Measurements from ENCODE around the gene VEGFA.

VEGFA gene

DNA sequence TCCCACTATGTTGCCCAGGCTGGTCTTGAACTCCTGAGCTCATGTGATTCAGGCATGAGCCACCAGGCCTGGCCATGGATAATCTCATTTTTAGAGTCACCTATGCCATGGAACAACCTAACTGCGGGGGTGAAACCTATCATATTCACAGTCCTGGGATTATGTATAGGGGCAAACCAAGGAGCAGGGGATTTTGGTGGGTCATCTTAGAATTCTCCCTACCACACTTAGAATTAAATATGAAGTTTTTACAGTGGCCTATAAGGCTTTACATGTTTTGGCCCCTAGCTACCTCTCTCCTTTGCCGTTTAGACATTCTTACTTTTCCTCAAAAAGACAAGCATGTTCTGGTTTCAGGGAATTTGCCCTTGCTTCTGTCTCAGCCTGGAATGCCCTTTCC, 20.6 kb upstream of the VEGFA start:
- H3K36me3 ChIP-seq (ENCODE audit: insufficient read depth, insufficient read length, low read length), result no peaks in the 10 kb centered on the region
- H3K4me3 ChIP-seq (ENCODE audit: insufficient read length, low read depth), result no peak overlapping the region
- H3K9ac ChIP-seq (ENCODE audit: insufficient read length, low read depth), result no peak overlapping the region
- no peaks in the 10 kb centered on the region for H3K9me3 ChIP-seq (ENCODE audit: insufficient read depth, low read length)
- TF ChIP-seq ZNF274 (IDR thresholded peaks at IDR 0.05; ENCODE audit: low read depth, low read length) (no peak), YY1 (IDR thresholded peaks at IDR 0.05; ENCODE audit: insufficient read depth, insufficient read length) (no peak), SUZ12 (IDR thresholded peaks at IDR 0.05; ENCODE audit: extremely low read depth, insufficient read depth, insufficient read length) (no peak)
- H3K4me1 ChIP-seq (ENCODE audit: insufficient read depth, insufficient read length), result peaks cover 10% of the 10 kb centered on the region
- no peaks in the 10 kb centered on the region for H3K27me3 ChIP-seq (ENCODE audit: insufficient read depth, insufficient read length)
- DNase-seq (ENCODE audit: low read depth, low spot score), result no peak

DNA sequence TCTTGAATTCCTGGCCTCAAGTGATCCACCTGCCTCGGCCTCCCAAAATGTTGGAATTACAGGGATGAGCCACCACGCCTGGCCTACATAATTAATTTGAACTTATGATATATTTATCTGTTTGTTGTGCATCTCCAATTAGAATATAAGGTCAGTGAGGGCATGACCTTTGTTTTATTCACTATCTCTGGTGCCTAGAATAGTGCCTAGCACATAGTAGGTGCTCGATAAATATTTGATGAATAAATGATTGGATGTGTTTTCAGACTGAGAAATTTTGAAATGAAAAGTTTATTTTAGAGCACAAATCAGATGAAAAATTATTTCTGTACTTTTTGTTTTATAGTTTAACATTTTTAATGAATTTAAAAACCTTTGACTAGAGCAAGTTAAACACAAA, 19.4 kb upstream of the VEGFA start:
- Histone ChIP-seq H3K4me3 (ENCODE audit: insufficient read length, low read depth) (no peak overlapping the region), H3K27me3 (ENCODE audit: insufficient read depth, insufficient read length) (no peaks in the 10 kb centered on the region), H3K36me3 (ENCODE audit: insufficient read depth, insufficient read length, low read length) (no peaks in the 10 kb centered on the region), H3K9ac (ENCODE audit: insufficient read length, low read depth) (no peak overlapping the region), H3K9me3 (ENCODE audit: insufficient read depth, low read length) (no peaks in the 10 kb centered on the region), H3K4me1 (ENCODE audit: insufficient read depth, insufficient read length) (peaks cover 4% of the 10 kb centered on the region)
- no peak for TF ChIP-seq ZNF274 (IDR thresholded peaks at IDR 0.05; ENCODE audit: low read depth, low read length)
- TF ChIP-seq SUZ12 (IDR thresholded peaks at IDR 0.05; ENCODE audit: extremely low read depth, insufficient read depth, insufficient read length), result no peak
- no peak for TF ChIP-seq YY1 (IDR thresholded peaks at IDR 0.05; ENCODE audit: insufficient read depth, insufficient read length)
- DNase-seq (ENCODE audit: low read depth, low spot score), result no peak

DNA sequence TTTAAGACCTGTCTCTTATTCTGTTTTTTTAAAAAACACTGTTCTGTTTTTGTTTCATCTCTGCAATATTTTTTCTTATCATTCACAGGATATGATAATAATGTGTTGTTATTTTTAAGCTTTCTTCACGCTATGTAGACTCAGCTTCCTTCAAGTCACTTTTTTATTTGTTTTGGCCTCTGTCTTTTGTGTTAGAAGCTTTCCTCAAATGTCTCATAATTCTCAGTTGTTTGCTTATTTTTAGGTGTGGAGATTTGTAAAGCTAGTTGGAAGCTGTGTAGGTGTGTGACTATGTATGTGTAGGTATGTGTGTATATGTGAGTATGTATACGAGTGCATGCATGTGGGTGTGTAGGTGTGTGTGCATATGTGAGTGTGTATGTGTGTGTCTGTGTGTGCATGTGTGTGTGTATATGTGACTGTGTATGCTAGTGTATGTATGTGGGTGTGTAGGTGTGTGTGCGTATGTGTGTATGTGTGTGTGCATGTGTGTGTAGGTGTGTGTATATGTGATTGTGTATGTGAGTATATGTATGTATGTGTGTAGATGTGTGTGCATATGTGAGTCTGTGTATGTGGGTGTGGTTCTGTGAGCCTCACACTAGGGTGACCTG, 16.3 kb upstream of the VEGFA start:
- no peaks in the 10 kb centered on the region for H3K27me3 ChIP-seq (ENCODE audit: insufficient read depth, insufficient read length)
- TF ChIP-seq ZNF274 (IDR thresholded peaks at IDR 0.05; ENCODE audit: low read depth, low read length) (no peak), YY1 (IDR thresholded peaks at IDR 0.05; ENCODE audit: insufficient read depth, insufficient read length) (no peak), SUZ12 (IDR thresholded peaks at IDR 0.05; ENCODE audit: extremely low read depth, insufficient read depth, insufficient read length) (no peak)
- no peak overlapping the region for H3K4me3 ChIP-seq (ENCODE audit: insufficient read length, low read depth)
- no peak overlapping the region for H3K9ac ChIP-seq (ENCODE audit: insufficient read length, low read depth)
- no peaks in the 10 kb centered on the region for H3K9me3 ChIP-seq (ENCODE audit: insufficient read depth, low read length)
- peaks cover 5% of the 10 kb centered on the region for H3K4me1 ChIP-seq (ENCODE audit: insufficient read depth, insufficient read length)
- DNase-seq (ENCODE audit: low read depth, low spot score), result no peak
- H3K36me3 ChIP-seq (ENCODE audit: insufficient read depth, insufficient read length, low read length), result no peaks in the 10 kb centered on the region

DNA sequence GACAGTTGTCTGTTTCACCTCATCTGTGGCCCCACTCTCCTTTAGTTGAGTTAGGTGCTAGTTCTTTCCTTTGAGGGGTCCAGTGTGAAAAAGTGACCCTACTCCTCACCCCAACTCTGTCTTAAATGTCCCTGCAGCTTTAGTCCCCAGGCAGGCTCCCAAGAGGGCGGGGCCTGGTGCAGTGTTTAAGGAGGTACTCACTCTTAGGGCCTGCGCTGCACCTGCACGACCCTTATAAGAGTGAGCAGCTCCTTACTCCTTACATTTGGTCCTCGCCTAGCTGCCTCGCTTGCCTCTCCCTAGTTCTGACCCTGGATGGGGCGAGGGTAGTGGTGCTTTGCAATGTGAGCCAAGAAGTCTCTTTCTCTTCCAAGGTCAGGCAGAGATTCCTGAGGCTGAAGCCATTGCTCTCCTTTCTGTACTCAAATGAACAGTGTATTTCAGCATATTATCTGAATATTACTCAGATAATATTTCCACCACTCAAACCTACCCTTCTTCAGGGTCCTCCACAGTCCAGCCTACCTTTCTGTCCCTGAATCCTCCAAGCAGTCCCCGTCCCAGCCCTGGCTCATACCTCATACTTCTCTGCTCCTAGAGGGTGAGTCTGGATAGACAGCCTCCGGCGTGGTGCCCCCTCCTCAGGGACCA, 11.9 kb upstream of the VEGFA start:
- TF ChIP-seq SUZ12 (IDR thresholded peaks at IDR 0.05; ENCODE audit: extremely low read depth, insufficient read depth, insufficient read length), result no peak
- no peak for TF ChIP-seq ZNF274 (IDR thresholded peaks at IDR 0.05; ENCODE audit: low read depth, low read length)
- TF ChIP-seq YY1 (IDR thresholded peaks at IDR 0.05; ENCODE audit: insufficient read depth, insufficient read length), result no peak
- H3K36me3 ChIP-seq (ENCODE audit: insufficient read depth, insufficient read length, low read length), result no peaks in the 10 kb centered on the region
- H3K4me1 ChIP-seq (ENCODE audit: insufficient read depth, insufficient read length), result peaks cover 15% of the 10 kb centered on the region
- no peaks in the 10 kb centered on the region for H3K9me3 ChIP-seq (ENCODE audit: insufficient read depth, low read length)
- H3K27me3 ChIP-seq (ENCODE audit: insufficient read depth, insufficient read length), result no peaks in the 10 kb centered on the region
- H3K4me3 ChIP-seq (ENCODE audit: insufficient read length, low read depth), result no peak overlapping the region
- H3K9ac ChIP-seq (ENCODE audit: insufficient read length, low read depth), result no peak overlapping the region
- no peak for DNase-seq (ENCODE audit: low read depth, low spot score)

- no peak overlapping the region for H3K9ac ChIP-seq (ENCODE audit: insufficient read length, low read depth)
- no peak overlapping the region for H3K4me3 ChIP-seq (ENCODE audit: insufficient read length, low read depth)
- no peaks in the 10 kb centered on the region for H3K27me3 ChIP-seq (ENCODE audit: insufficient read depth, insufficient read length)
- no peaks in the 10 kb centered on the region for H3K9me3 ChIP-seq (ENCODE audit: insufficient read depth, low read length)
- H3K36me3 ChIP-seq (ENCODE audit: insufficient read depth, insufficient read length, low read length), result no peaks in the 10 kb centered on the region
- no peak for DNase-seq (ENCODE audit: low read depth, low spot score)
- H3K4me1 ChIP-seq (ENCODE audit: insufficient read depth, insufficient read length), result peaks cover 15% of the 10 kb centered on the region
- no peak for TF ChIP-seq ZNF274 (IDR thresholded peaks at IDR 0.05; ENCODE audit: low read depth, low read length)
- no peak for TF ChIP-seq SUZ12 (IDR thresholded peaks at IDR 0.05; ENCODE audit: extremely low read depth, insufficient read depth, insufficient read length)
- no peak for TF ChIP-seq YY1 (IDR thresholded peaks at IDR 0.05; ENCODE audit: insufficient read depth, insufficient read length)
These were observed 11.4 kb upstream of the VEGFA start for GRCh38 chr6:43758617-43759050.

- H3K36me3 ChIP-seq (ENCODE audit: insufficient read depth, insufficient read length, low read length), result no peaks in the 10 kb centered on the region
- no peak overlapping the region for H3K9ac ChIP-seq (ENCODE audit: insufficient read length, low read depth)
- no peaks in the 10 kb centered on the region for H3K27me3 ChIP-seq (ENCODE audit: insufficient read depth, insufficient read length)
- H3K4me1 ChIP-seq (ENCODE audit: insufficient read depth, insufficient read length), result peaks cover 15% of the 10 kb centered on the region
- TF ChIP-seq YY1 (IDR thresholded peaks at IDR 0.05; ENCODE audit: insufficient read depth, insufficient read length), result no peak
- no peak for TF ChIP-seq ZNF274 (IDR thresholded peaks at IDR 0.05; ENCODE audit: low read depth, low read length)
- no peak for TF ChIP-seq SUZ12 (IDR thresholded peaks at IDR 0.05; ENCODE audit: extremely low read depth, insufficient read depth, insufficient read length)
- DNase-seq (ENCODE audit: low read depth, low spot score), result no peak
- no peak overlapping the region for H3K4me3 ChIP-seq (ENCODE audit: insufficient read length, low read depth)
- H3K9me3 ChIP-seq (ENCODE audit: insufficient read depth, low read length), result no peaks in the 10 kb centered on the region
These were observed 10.7 kb upstream of the VEGFA start for GRCh38 chr6:43759136-43759906.

GRCh38 chr6:43759907-43760206, 10.2 kb upstream of the VEGFA start:
- no peak overlapping the region for H3K4me3 ChIP-seq (ENCODE audit: insufficient read length, low read depth)
- H3K9ac ChIP-seq (ENCODE audit: insufficient read length, low read depth), result no peak overlapping the region
- H3K4me1 ChIP-seq (ENCODE audit: insufficient read depth, insufficient read length), result peaks cover 15% of the 10 kb centered on the region
- H3K9me3 ChIP-seq (ENCODE audit: insufficient read depth, low read length), result no peaks in the 10 kb centered on the region
- TF ChIP-seq ZNF274 (IDR thresholded peaks at IDR 0.05; ENCODE audit: low read depth, low read length), result no peak
- TF ChIP-seq YY1 (IDR thresholded peaks at IDR 0.05; ENCODE audit: insufficient read depth, insufficient read length), result no peak
- TF ChIP-seq SUZ12 (IDR thresholded peaks at IDR 0.05; ENCODE audit: extremely low read depth, insufficient read depth, insufficient read length), result no peak
- DNase-seq (ENCODE audit: low read depth, low spot score), result no peak
- H3K36me3 ChIP-seq (ENCODE audit: insufficient read depth, insufficient read length, low read length), result no peaks in the 10 kb centered on the region
- no peaks in the 10 kb centered on the region for H3K27me3 ChIP-seq (ENCODE audit: insufficient read depth, insufficient read length)

Data from NT2/D1 (cell line).